EH (cell line): ENCODE data around the gene SNX25.

ENCODE experiments used
- DNase-seq: peaks from one replicate; pipeline ENCODE4 v3.0.0-alpha.2; 2015; ENCODE audit warnings: low read depth

Gene SNX25

GRCh38 chr4:185379326-185380295, 170.2 kb downstream of the SNX25 start:
- DNase-seq, result no peak

GRCh38 chr4:185380320-185380719, 170.9 kb downstream of the SNX25 start:
- DNase-seq, result no peak

GRCh38 chr4:185381288-185382196, 172.1 kb downstream of the SNX25 start:
- DNase-seq, result peak; percentile 40

- no peak for DNase-seq
These were observed 173.4 kb downstream of the SNX25 start for GRCh38 chr4:185382754-185383153.

GRCh38 chr4:185383451-185383850, 174.1 kb downstream of the SNX25 start:
- DNase-seq, result no peak

GRCh38 chr4:185384061-185384460, 174.7 kb downstream of the SNX25 start:
- DNase-seq, result no peak

GRCh38 chr4:185384930-185385331, 175.5 kb downstream of the SNX25 start:
- peak; percentile 54 for DNase-seq

- DNase-seq, result no peak
These were observed 178.6 kb downstream of the SNX25 start for GRCh38 chr4:185387957-185388356.

- no peak for DNase-seq
These were observed 181.5 kb downstream of the SNX25 start for GRCh38 chr4:185390941-185391340.

- DNase-seq, result no peak
These were observed 182.8 kb downstream of the SNX25 start for GRCh38 chr4:185392156-185392555.

GRCh38 chr4:185394568-185395237, 185.3 kb downstream of the SNX25 start:
- DNase-seq, result peak; percentile 30

GRCh38 chr4:185395238-185395955, 186.0 kb downstream of the SNX25 start, which contains the start of gene LRP2BP:
LRP2BP (minus strand) TSS chr4:185395924; CDS start chr4:185378186, 17,738 bp downstream.
- DNase-seq, result no peak

- DNase-seq, result peak; percentile 98
These were observed 186.7 kb downstream of the SNX25 start for GRCh38 chr4:185395956-185396723.

GRCh38 chr4:185396724-185397385, 187.5 kb downstream of the SNX25 start, which contains the start of gene ANKRD37:
ANKRD37 (plus strand) TSS chr4:185396841; CDS start chr4:185396924, 83 bp downstream.
- DNase-seq, result no peak

- no peak for DNase-seq
These were observed 189.2 kb downstream of the SNX25 start for GRCh38 chr4:185398618-185399017.

- no peak for DNase-seq
These were observed 190.1 kb downstream of the SNX25 start for GRCh38 chr4:185399466-185399865.

- no peak for DNase-seq
These were observed 194.6 kb downstream of the SNX25 start for GRCh38 chr4:185404031-185404430.

- DNase-seq, result no peak
These were observed 196.1 kb downstream of the SNX25 start for GRCh38 chr4:185405296-185405999.

GRCh38 chr4:185408432-185408831, 199.0 kb downstream of the SNX25 start:
- no peak for DNase-seq
